GM18861 (cell line): ENCODE measurements around the gene ABTB2.
A peak's percentile ranks its signal among the peaks of the same experiment; 100 is the strongest.
"Not testable (repeated sequence)": the region's sequence is repeated elsewhere in the genome, so short reads cannot be mapped to it uniquely, and the experiment has no call there.

Source experiments
- ATAC-seq: cut with Tn5 transposase; IDR thresholded peaks from one replicate; pipeline ENCODE4 v1.9.1; 2021; ENCODE audit not compliant: unreplicated experiment

Gene ABTB2

DNA sequence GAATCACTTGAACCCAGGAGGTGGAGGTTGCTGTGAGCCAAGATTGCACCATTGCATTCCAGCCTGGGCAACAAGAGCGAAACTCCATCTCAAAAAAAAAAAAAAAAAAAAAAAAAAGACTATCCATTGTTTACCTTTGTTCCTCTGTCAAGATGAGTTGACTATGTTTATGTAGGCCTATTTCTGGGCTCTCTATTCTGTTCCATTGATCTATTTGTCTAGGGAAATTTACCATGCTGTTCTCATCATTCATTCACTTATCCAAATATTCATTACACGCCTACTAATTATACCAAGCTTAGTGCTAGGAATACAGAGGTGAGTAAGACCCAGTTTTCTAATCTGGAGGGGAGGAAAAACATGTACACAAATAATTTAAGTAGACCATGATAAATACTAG is 139.1 kb downstream of the ABTB2 start:
- not testable (repeated sequence) for ATAC-seq

DNA sequence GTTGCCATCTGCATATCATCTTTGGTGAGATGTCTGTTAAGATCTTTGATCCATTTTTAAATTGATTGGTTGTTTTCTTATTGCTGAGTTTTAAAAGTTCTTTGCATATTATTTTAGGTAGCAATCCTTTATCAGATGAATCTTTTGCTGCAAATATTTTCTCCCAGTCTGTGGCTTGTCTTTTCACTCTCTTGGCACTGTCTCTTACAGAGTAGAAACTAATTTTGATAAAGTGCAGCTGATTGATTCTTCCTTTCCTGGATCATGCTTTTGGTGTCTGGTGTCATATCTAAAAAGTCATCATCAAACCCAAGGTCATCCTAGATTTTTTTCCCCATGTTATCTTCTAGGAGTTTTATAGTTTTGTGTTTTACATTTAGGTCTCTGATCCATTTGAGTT is 139.7 kb downstream of the ABTB2 start:
- no peak for ATAC-seq

DNA sequence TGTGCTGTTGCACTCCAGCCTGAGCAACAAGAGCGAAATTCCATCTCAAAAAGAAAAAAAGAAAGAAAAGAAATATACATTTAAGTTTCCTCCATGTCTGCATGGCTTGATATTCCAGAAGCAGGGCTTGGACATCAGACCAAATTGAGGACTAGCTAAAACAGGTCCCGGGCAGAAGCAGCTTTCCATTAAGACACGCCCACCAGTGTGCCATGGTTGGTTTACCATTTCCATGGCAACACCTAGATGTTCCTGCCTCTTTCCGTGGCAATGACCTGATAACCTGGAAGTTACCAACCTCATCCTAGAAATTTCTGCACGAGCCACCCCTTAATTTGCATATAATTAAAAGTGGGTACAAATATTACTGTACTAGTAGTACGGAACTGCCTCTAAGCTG is 141.1 kb downstream of the ABTB2 start:
- ATAC-seq = no peak

DNA sequence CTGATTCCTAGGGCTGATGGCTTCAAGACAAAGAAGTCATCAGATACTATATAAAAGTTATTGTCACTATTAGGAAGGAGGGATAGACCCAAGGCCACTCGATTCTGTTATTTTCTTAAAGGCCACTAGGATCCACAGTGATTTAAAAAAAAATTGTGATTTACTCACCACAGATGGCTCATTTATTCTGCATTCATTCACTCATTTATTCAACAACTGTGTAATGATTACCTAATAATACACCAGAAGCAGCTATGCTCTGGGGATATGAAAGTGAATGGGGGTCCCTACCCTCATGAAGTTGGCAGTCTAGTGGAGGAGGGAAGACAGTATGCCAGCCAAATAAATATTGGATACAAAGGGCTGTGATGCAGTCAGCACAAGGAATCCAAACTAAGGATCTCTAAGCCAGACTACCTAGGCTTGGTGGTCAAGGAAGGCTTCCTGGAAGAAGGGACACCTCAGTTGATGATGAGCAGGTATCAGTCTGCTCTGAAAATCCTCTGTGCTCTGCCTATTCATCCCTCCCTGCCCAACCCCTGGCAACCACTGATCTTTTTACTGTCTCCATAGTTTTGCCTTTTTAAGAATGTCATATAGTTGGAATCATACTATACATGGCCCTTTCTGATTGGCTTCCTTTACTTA is 141.9 kb downstream of the ABTB2 start:
- no peak for ATAC-seq

GRCh38 chr11:34214961-34215805 is 142.6 kb downstream of the ABTB2 start:
- no peak for ATAC-seq

DNA sequence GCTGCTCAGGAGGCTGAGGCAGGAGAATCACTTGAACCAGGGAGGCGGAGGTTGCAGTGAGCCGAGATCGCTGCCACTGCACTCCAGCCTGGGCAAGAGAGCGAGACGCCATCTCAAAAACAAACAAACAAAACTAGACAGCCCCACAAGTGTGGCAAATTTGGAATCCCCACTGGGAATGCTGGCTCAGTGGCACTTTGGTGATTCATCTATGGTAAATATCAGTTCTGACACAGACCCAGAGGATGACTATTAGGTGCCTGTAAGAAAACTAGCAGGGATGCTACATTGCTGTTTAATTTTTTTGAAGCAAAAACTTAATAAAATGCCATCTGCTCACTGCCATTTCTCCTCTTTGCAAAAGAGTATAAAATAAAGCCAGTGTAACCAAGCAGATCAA is 144.4 kb downstream of the ABTB2 start:
- no peak for ATAC-seq

DNA sequence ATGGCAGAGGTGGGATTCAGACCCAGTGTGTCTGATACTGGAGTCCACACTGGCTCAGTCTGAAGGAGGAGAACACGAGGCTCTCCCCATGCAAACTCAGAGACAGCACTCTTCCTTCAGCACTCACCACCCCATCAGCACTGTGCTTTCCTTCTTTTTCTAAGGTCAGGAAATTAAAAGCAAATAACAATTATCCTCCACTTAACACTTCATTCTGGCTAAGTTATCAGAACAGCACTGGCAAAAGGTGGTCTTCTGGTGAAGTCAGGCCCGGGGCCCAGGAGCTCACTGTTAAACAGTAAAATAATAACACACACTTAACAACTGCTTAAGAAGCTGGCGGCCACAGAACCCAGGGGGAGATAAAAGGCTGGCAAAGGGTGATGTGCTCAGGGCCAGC is 145.2 kb downstream of the ABTB2 start:
- no peak for ATAC-seq

GRCh38 chr11:34209809-34210208 is 148.0 kb downstream of the ABTB2 start:
- ATAC-seq = no peak

- no peak for ATAC-seq
Measured at GRCh38 chr11:34208266-34209135, 149.3 kb downstream of the ABTB2 start.

DNA sequence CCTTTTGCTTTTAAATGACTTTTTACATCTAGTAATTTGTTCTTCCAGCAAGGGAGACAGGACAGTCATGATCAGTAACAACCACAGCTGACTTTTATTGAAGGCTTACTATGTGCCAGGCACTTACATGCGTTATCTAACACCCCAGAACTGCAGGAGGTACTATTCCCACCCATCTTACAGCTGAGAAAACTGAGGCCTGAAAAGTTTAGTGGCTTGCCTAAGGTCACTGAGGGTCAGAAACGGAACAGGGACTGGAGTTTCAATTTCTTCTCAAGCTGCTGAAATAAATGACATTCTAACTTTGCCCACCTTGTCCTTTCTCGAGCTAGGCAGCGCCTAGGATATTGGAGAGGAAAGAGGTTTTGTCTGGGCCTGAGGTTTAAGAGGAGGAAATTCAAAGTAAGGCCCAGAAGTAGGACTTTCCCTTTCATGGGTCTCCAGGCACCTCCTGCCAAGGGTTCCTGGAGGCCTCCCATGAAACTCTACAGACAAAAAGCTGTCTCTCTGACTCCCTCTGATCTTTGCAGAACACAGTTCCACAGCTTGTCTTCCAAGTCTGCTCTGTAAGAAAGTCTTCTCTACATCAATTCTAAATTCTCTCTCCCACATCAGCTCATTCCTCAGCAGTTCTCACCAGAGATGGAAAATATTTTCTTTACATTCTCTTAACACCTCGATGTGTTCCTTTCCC is 150.2 kb downstream of the ABTB2 start:
- ATAC-seq = no peak

- ATAC-seq = no peak
Measured at GRCh38 chr11:34206407-34207300, 151.2 kb downstream of the ABTB2 start.

- ATAC-seq = peak; percentile 2
Measured at GRCh38 chr11:34205326-34206035, 152.3 kb downstream of the ABTB2 start.

GRCh38 chr11:34204396-34205279 is 153.2 kb downstream of the ABTB2 start:
- peak; percentile 73 for ATAC-seq

- peak; percentile 48 for ATAC-seq
Measured at GRCh38 chr11:34203377-34203871, 154.4 kb downstream of the ABTB2 start.

DNA sequence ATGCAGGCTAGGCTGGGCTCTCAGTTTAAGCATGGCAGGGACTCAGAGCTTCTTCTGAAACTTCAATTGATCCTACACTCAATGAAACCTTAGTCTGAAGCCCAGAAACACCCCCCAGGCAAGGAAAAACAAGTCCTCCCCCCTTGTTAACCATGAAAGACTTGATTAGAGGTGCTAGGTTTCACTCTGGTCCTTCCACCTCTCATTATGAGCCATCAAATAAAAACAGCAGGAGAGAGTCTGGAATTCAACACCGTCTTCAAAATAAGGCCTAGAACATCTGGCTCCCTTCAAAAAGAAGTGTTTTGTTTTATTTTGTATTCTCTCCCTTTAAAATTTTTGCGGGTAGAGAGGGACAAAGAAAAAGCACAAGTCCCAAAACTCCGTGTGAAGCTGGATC is 156.7 kb downstream of the ABTB2 start:
- ATAC-seq = no peak

DNA sequence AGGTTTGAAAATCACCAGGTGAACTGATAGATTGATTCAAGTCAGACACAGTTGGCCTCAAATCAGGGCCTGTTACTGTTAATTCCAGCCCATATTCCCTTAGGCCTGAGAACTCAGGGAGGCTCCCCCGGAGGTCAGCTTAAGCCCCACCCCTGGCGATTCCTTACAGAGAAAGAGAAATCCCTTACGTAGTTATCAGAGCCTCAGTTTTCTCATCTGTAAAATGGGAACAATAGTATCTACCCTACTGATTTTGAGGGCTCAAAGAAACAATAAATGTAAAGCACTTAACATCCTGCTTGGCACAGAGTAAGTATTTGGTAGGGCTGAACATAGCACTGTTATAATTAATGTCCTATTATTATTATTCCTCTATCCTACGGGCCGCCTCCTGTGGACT is 158.3 kb downstream of the ABTB2 start:
- no peak for ATAC-seq

DNA sequence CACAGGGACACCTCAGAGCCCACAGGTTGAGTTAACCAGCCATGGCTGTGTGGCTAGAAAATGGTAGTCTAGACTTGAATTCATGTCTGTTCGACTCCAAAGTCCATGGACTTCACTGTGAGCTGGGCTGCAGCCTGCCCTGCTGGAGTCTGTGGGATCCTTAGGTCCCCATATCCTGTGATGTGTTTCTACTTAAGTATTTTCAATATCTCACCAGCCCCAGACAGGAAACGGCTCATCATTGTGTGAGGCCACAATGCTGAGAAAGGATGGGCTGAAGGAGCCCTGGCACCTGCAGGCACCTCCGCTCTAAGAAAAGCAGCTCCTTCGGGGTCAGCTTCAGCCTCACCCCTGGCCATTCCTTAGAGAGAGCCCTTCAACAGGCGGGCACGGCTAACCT is 159.3 kb downstream of the ABTB2 start:
- ATAC-seq = no peak

DNA sequence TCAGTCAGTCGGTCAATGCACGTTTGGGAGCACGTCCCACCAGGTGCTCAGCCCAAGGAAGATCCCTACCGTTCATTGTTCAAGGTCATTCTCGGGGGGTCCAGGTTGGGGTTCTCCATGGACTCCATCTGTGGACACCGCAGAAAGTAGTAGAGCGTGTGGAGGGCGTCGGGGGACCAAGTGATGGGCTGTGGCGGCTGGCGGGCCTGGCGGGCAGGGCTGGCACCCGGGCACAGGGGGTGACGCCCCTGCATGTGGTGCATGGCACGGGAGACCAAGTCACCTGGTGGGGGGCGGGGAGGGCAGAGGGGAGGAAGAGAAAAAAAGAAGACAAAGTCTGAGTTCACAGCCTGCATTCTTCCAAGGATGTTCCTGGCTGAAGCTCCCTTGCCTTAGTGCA is 160.6 kb downstream of the ABTB2 start:
- no peak for ATAC-seq
